GM21717 (cell line): ENCODE results near the gene HSD11B2.

Experiments
- ATAC-seq: cut with Tn5 transposase; IDR thresholded peaks from one replicate; pipeline ENCODE4 v1.9.1; 2021; ENCODE audit warnings: mild to moderate bottlenecking, moderate library complexity; ENCODE audit not compliant: unreplicated experiment

HSD11B2 gene

GRCh38 chr16:67431775-67432505 is 1.0 kb downstream of the HSD11B2 start:
- ATAC-seq = no peak

- no peak for ATAC-seq
Measured at GRCh38 chr16:67432506-67432890, 1.6 kb downstream of the HSD11B2 start.

- ATAC-seq = no peak
Measured at GRCh38 chr16:67433131-67433719, 2.3 kb downstream of the HSD11B2 start.

- no peak for ATAC-seq
Measured at GRCh38 chr16:67435758-67436164, 4.8 kb downstream of the HSD11B2 start.

- ATAC-seq = no peak
Measured at GRCh38 chr16:67436640-67437193, 5.8 kb downstream of the HSD11B2 start.

GRCh38 chr16:67437513-67437912 is 6.6 kb downstream of the HSD11B2 start:
- no peak for ATAC-seq

GRCh38 chr16:67438098-67438791 is 7.3 kb downstream of the HSD11B2 start:
- ATAC-seq = no peak

- no peak for ATAC-seq
Measured at GRCh38 chr16:67438824-67439393, 8.0 kb downstream of the HSD11B2 start.

GRCh38 chr16:67441271-67441753 is 10.4 kb downstream of the HSD11B2 start:
- ATAC-seq = no peak

- no peak for ATAC-seq
Measured at GRCh38 chr16:67441907-67442306, 11.0 kb downstream of the HSD11B2 start.

GRCh38 chr16:67442581-67443255 is 11.8 kb downstream of the HSD11B2 start:
- no peak for ATAC-seq

GRCh38 chr16:67443265-67443664 is 12.3 kb downstream of the HSD11B2 start:
- no peak for ATAC-seq

- no peak for ATAC-seq
Measured at GRCh38 chr16:67444259-67445125, 13.6 kb downstream of the HSD11B2 start.

GRCh38 chr16:67445126-67445426 is 14.2 kb downstream of the HSD11B2 start:
- no peak for ATAC-seq

- ATAC-seq = no peak
Measured at GRCh38 chr16:67445441-67445912, 14.6 kb downstream of the HSD11B2 start.

GRCh38 chr16:67445913-67446907 is 15.3 kb downstream of the HSD11B2 start:
- no peak for ATAC-seq

GRCh38 chr16:67446968-67447507 is 16.1 kb downstream of the HSD11B2 start:
- no peak for ATAC-seq

- ATAC-seq = no peak
Measured at GRCh38 chr16:67447508-67448076, 16.7 kb downstream of the HSD11B2 start.
